Thoracic aorta (tissue), 2 donors: Measurements from ENCODE around the gene NAGLU. TPM values are rescaled to one million over a fixed set of nuclear protein-coding genes. Genes with fewer than 3 reads are reported as not detected.

Source experiments
- ATAC-seq: fragments of 150-250 bp; one replicate; pipeline ENCODE4 v1.8.0; 2017; ENCODE audit warnings: low read depth; ENCODE audit not compliant: insufficient number of reproducible peaks, low FRiP score
- DNase-seq: peaks from one replicate; pipeline ENCODE4 v3.0.0-alpha.2; 2020; ENCODE audit warnings: low spot score
- H3K27ac ChIP-seq, 2 donors: fragments of 200-600 bp; sonication (generic); 1 replicate in 1 of 2; 2 replicates in 1 of 2; pipeline ENCODE4 v1.5.1; 2016; ENCODE audit warnings: mild to moderate bottlenecking in 2 of 2, moderate library complexity in 2 of 2
- H3K27me3 ChIP-seq: fragments of 200-600 bp; sonication (generic); replicated peaks from 2 replicates; pipeline ENCODE4 v1.6.0; 2016; ENCODE audit warnings: mild to moderate bottlenecking; ENCODE audit not compliant: insufficient read depth
- H3K36me3 ChIP-seq: fragments of 200-600 bp; sonication (generic); one replicate; pipeline ENCODE4 v1.5.1; 2016
- H3K4me1 ChIP-seq, 2 donors: fragments of 200-600 bp; sonication (generic); 1 replicate in 1 of 2; 2 replicates in 1 of 2; pipeline versions ENCODE4 v1.5.1 to v1.6.0; 2016; ENCODE audit warnings: low read depth in 2 of 2, mild to moderate bottlenecking in 1 of 2; ENCODE audit not compliant: control insufficient read depth in 1 of 2
- H3K4me3 ChIP-seq: fragments of 200-600 bp; sonication (generic); 2 replicates; pipeline ENCODE4 v1.5.1; 2016; ENCODE audit warnings: mild to moderate bottlenecking
- H3K9me3 ChIP-seq: fragments of 200-600 bp; sonication (generic); 2 replicates; pipeline ENCODE4 v1.5.1; 2016
- CTCF ChIP-seq: fragments of 200-600 bp; sonication (generic); IDR thresholded peaks from one replicate; pipeline ENCODE4 v1.5.1; 2019; ENCODE audit warnings: antibody characterized with exemption
- total RNA-seq, 2 donors: library from RNA; depleted of rRNA; stranded (reverse); fragments of >200 nt; gene quantifications; one replicate each; pipeline versions ENCODE4 v1.1.0 to v1.2.3, GENCODE V29; 2016

The NAGLU gene
- total RNA-seq, 2 donors from 2014 or later = 86.7 to 130 TPM

GRCh38 chr17:42568341-42569111, 32.5 kb downstream of the NAGLU start:
- ATAC-seq (no peak), DNase-seq (no peak)
- Histone ChIP-seq H3K36me3 (peaks cover 61% of the 10 kb centered on the region), H3K4me1 (peaks cover 15 to 32% of the 10 kb centered on the region in 2 donors), H3K27me3 (no peaks in the 10 kb centered on the region), H3K9me3 (no peaks in the 10 kb centered on the region), H3K27ac (peak overlapping the region in 1 of 2 donors; percentile 17), H3K4me3 (no peak overlapping the region)
- TF ChIP-seq CTCF = no peak

GRCh38 chr17:42571435-42572225, 35.6 kb downstream of the NAGLU start:
- H3K27me3 ChIP-seq = no peaks in the 10 kb centered on the region
- no peak for ATAC-seq
- H3K9me3 ChIP-seq = no peaks in the 10 kb centered on the region
- peaks cover 49% of the 10 kb centered on the region for H3K36me3 ChIP-seq
- H3K4me3 ChIP-seq = no peak overlapping the region
- no peak overlapping the region for H3K27ac ChIP-seq
- no peak for DNase-seq
- peaks cover 9 to 17% of the 10 kb centered on the region in 2 donors for H3K4me1 ChIP-seq
- TF ChIP-seq CTCF = no peak

- DNase-seq (no peak), ATAC-seq (no peak)
- Histone ChIP-seq H3K36me3 (peaks cover 49% of the 10 kb centered on the region), H3K4me1 (peaks cover 7 to 18% of the 10 kb centered on the region in 2 donors), H3K27me3 (no peaks in the 10 kb centered on the region), H3K9me3 (no peaks in the 10 kb centered on the region), H3K27ac (no peak overlapping the region), H3K4me3 (no peak overlapping the region)
- TF ChIP-seq CTCF = no peak
These were observed 37.1 kb downstream of the NAGLU start for GRCh38 chr17:42573095-42573494.

- Histone ChIP-seq H3K4me3 (no peak overlapping the region), H3K9me3 (no peaks in the 10 kb centered on the region), H3K4me1 (peaks cover 10 to 18% of the 10 kb centered on the region in 2 donors), H3K27me3 (no peaks in the 10 kb centered on the region), H3K27ac (no peak overlapping the region), H3K36me3 (peaks cover 39% of the 10 kb centered on the region)
- ATAC-seq (no peak), DNase-seq (no peak)
- TF ChIP-seq CTCF = no peak
These were observed 38.4 kb downstream of the NAGLU start for GRCh38 chr17:42574463-42574862.

- H3K36me3 ChIP-seq = peaks cover 40% of the 10 kb centered on the region
- ATAC-seq (no peak), DNase-seq (no peak)
- peaks cover 10 to 18% of the 10 kb centered on the region in 2 donors for H3K4me1 ChIP-seq
- H3K27ac ChIP-seq = peak overlapping the region in 1 of 2 donors; percentile 82
- TF ChIP-seq CTCF = no peak
- peak overlapping the region; percentile 69 for H3K4me3 ChIP-seq
- H3K27me3 ChIP-seq = no peaks in the 10 kb centered on the region
- H3K9me3 ChIP-seq = no peaks in the 10 kb centered on the region
These were observed 41.1 kb downstream of the NAGLU start for GRCh38 chr17:42577140-42577531.
